ENCODE data around the gene IL12RB1. TPM values are rescaled to one million over a fixed set of nuclear protein-coding genes. Genes with fewer than 3 reads are reported as not detected.

The IL12RB1 gene
- total and polyA plus RNA-seq, 2 of the 13 experiments (the other 11 are each of a cell fraction or from before 2014, with no cell fraction given), result 0.03 to 0.04 TPM

DNA sequence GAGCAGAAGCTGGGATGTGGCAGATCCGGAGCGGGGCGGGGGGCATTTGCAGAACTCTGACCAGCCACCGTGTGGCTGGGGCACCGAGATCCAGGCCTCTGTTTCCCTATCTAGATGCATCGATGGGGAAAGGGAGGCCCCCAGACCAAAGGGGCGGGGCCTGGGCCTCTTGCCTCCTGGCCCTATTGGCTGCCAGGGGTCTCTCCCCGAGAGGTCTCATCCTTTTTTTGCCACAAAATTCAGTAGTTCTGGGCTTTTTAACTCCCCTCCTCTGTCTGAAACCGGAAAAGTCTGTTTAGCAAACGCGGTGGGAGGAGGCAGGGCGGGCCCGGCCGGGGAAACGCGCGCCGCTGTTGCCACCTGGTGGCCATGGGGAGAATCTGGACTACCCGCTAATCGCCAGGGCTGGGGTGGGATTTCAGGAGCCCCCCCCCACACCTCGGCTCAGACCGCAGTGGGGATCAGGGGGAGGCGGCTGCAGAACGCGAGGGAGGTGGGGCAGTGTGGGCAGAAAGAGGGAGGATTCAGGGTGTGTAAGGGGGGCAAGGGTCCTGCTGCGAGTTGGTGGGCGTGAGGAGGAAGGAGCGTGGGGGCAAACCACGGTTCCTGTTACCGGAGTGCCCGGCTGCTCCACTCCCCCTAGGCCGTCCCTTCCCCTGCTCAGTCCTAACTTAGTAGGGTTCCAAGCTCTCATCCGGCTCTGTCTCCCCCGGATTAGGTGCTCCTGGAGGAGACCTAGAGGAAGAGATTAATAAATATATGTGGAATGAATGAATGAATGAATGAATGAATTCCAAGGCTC, 28.3 kb downstream of the IL12RB1 start (continued):
- TF ChIP-seq ETV6 (CRISPR knock-in tag; conservative IDR thresholded peaks at IDR 0.05), result 0 out of 2 replicates have a peak, but pooled peaks have one; percentile 43
- no peak for TF ChIP-seq EED (CRISPR knock-in tag; IDR thresholded peaks at IDR 0.05)
- TF ChIP-seq FIP1L1 (IDR thresholded peaks at IDR 0.05; ENCODE audit: borderline replicate concordance, insufficient read depth, low read depth, low read length), result no peak
- no peak for TF ChIP-seq LCORL (IDR thresholded peaks at IDR 0.05)
- peak; percentile 63; the same call in 1 of the 2 replicates for TF ChIP-seq LCORL (CRISPR knock-in tag; IDR thresholded peaks at IDR 0.05)
- TF ChIP-seq ZSCAN31 (CRISPR knock-in tag; IDR thresholded peaks at IDR 0.05; ENCODE audit: low read depth), result peak; percentile 38; the same call in 1 of the 2 replicates
- TF ChIP-seq, protein P1, sequence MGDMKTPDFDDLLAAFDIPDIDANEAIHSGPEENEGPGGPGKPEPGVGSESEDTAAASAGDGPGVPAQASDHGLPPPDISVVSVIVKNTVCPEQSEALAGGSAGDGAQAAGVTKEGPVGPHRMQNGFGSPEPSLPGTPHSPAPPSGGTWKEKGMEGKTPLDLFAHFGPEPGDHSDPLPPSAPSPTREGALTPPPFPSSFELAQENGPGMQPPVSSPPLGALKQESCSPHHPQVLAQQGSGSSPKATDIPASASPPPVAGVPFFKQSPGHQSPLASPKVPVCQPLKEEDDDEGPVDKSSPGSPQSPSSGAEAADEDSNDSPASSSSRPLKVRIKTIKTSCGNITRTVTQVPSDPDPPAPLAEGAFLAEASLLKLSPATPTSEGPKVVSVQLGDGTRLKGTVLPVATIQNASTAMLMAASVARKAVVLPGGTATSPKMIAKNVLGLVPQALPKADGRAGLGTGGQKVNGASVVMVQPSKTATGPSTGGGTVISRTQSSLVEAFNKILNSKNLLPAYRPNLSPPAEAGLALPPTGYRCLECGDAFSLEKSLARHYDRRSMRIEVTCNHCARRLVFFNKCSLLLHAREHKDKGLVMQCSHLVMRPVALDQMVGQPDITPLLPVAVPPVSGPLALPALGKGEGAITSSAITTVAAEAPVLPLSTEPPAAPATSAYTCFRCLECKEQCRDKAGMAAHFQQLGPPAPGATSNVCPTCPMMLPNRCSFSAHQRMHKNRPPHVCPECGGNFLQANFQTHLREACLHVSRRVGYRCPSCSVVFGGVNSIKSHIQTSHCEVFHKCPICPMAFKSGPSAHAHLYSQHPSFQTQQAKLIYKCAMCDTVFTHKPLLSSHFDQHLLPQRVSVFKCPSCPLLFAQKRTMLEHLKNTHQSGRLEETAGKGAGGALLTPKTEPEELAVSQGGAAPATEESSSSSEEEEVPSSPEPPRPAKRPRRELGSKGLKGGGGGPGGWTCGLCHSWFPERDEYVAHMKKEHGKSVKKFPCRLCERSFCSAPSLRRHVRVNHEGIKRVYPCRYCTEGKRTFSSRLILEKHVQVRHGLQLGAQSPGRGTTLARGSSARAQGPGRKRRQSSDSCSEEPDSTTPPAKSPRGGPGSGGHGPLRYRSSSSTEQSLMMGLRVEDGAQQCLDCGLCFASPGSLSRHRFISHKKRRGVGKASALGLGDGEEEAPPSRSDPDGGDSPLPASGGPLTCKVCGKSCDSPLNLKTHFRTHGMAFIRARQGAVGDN (CRISPR knock-in tag; IDR thresholded peaks at IDR 0.05), result peak; percentile 60; the same call in 1 of the 2 replicates
- TF ChIP-seq, protein P2, sequence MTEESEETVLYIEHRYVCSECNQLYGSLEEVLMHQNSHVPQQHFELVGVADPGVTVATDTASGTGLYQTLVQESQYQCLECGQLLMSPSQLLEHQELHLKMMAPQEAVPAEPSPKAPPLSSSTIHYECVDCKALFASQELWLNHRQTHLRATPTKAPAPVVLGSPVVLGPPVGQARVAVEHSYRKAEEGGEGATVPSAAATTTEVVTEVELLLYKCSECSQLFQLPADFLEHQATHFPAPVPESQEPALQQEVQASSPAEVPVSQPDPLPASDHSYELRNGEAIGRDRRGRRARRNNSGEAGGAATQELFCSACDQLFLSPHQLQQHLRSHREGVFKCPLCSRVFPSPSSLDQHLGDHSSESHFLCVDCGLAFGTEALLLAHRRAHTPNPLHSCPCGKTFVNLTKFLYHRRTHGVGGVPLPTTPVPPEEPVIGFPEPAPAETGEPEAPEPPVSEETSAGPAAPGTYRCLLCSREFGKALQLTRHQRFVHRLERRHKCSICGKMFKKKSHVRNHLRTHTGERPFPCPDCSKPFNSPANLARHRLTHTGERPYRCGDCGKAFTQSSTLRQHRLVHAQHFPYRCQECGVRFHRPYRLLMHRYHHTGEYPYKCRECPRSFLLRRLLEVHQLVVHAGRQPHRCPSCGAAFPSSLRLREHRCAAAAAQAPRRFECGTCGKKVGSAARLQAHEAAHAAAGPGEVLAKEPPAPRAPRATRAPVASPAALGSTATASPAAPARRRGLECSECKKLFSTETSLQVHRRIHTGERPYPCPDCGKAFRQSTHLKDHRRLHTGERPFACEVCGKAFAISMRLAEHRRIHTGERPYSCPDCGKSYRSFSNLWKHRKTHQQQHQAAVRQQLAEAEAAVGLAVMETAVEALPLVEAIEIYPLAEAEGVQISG (CRISPR knock-in tag; IDR thresholded peaks at IDR 0.05), result 0 out of 2 replicates have a peak, but pooled peaks have one; percentile 10
- TF ChIP-seq, protein P3, sequence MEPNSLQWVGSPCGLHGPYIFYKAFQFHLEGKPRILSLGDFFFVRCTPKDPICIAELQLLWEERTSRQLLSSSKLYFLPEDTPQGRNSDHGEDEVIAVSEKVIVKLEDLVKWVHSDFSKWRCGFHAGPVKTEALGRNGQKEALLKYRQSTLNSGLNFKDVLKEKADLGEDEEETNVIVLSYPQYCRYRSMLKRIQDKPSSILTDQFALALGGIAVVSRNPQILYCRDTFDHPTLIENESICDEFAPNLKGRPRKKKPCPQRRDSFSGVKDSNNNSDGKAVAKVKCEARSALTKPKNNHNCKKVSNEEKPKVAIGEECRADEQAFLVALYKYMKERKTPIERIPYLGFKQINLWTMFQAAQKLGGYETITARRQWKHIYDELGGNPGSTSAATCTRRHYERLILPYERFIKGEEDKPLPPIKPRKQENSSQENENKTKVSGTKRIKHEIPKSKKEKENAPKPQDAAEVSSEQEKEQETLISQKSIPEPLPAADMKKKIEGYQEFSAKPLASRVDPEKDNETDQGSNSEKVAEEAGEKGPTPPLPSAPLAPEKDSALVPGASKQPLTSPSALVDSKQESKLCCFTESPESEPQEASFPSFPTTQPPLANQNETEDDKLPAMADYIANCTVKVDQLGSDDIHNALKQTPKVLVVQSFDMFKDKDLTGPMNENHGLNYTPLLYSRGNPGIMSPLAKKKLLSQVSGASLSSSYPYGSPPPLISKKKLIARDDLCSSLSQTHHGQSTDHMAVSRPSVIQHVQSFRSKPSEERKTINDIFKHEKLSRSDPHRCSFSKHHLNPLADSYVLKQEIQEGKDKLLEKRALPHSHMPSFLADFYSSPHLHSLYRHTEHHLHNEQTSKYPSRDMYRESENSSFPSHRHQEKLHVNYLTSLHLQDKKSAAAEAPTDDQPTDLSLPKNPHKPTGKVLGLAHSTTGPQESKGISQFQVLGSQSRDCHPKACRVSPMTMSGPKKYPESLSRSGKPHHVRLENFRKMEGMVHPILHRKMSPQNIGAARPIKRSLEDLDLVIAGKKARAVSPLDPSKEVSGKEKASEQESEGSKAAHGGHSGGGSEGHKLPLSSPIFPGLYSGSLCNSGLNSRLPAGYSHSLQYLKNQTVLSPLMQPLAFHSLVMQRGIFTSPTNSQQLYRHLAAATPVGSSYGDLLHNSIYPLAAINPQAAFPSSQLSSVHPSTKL (CRISPR knock-in tag; IDR thresholded peaks at IDR 0.05), result 0 out of 2 replicates have a peak, but pooled peaks have one; percentile 28
- no peak for TF ChIP-seq KMT2B (CRISPR knock-in tag; IDR thresholded peaks at IDR 0.05)
- 0 out of 2 replicates have a peak, but pooled peaks have one; percentile 21 for TF ChIP-seq ZNF12 (CRISPR knock-in tag; IDR thresholded peaks at IDR 0.05)
- peak; percentile 44; the same call in 1 of the 2 replicates for TF ChIP-seq TBX2 (CRISPR knock-in tag; IDR thresholded peaks at IDR 0.05; ENCODE audit: borderline replicate concordance)
- TF ChIP-seq KDM2A (CRISPR knock-in tag; IDR thresholded peaks at IDR 0.05; ENCODE audit: borderline replicate concordance, low read depth), result peak; percentile 84
- TF ChIP-seq ZNF607 (CRISPR knock-in tag; IDR thresholded peaks at IDR 0.05; ENCODE audit: borderline replicate concordance), result no peak
- TF ChIP-seq PHF20 (CRISPR knock-in tag; IDR thresholded peaks at IDR 0.05), result no peak
- 0 out of 2 replicates have a peak, but pooled peaks have one; percentile 51 for TF ChIP-seq RELA (CRISPR knock-in tag; IDR thresholded peaks at IDR 0.05)
